Measurements from ENCODE around the gene SDCBP2. TPM values are rescaled to one million over a fixed set of nuclear protein-coding genes. Genes with fewer than 3 reads are reported as not detected.

The SDCBP2 gene
- total and polyA plus RNA-seq, 10 of the 15 experiments (the other 5 are each of a cell fraction or from before 2014, with no cell fraction given) = 0.16 to 2.4 (median 1.1) TPM; not detected in 1

DNA sequence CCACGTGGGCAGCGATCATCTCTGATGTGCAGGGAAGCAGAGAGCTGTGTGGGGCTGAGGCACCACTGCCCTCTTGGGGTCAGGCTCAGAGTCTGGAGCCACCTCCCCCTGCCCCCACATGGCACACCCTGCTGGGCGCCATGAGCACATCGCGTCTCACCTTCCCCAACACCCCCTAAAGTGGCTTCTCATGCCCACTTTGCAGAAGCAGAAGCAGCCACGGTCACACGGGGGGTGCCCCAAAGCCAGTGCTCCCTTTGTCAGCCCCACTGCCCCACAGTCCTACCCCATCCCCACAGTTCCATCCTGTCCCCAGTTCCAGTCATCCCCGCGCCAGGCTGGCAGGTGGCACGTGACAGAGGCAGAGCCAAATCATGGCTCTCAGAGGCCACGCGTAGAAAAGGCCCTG is 19.5 kb downstream of the SDCBP2 start:
- POLR2A ChIA-PET = no interaction called here
- BruUV-seq (replicated peaks) = no TSS peak
- H3K4me2 ChIP-seq (ENCODE audit: control insufficient read depth, insufficient read depth) = no peak overlapping the region
- H3K27ac ChIP-seq (ENCODE audit: control insufficient read depth, insufficient read depth) = no peak overlapping the region
- ATAC-seq = no peak
- SMC1A ChIA-PET (ENCODE audit: uncharacterized antibody, unreplicated experiment) = interaction anchor here (0.6 to 0.9 kb wide), 2 partner anchors 127 to 199 kb away, joined by 3 read pairs; no protein-coding TSS in a partner anchor
- no peaks in the 10 kb centered on the region for H3K27me3 ChIP-seq (replicated peaks in 1 of 2; ENCODE audit: control insufficient read depth in 2 of 2, insufficient read depth in 2 of 2, low read length in 1 of 2)
- in situ Hi-C loops (cut with MboI) = no loop called here
- 78% methylated on average over 12 of the region's 12 CpGs for WGBS (ENCODE audit: insufficient coverage, insufficient replicate concordance, low lambda C conversion rate, missing lambda C conversion rate)
- RAD21 ChIA-PET (ENCODE audit: unreplicated experiment) = no interaction called here
- intact Hi-C loops (cut with micrococcal nuclease; ENCODE audit: unreplicated experiment) = no loop called here
- CTCF ChIA-PET = interaction anchor here (1.0 kb wide), 1 partner anchor 194 kb away, joined by 3 read pairs; no protein-coding TSS in a partner anchor
- H3K9ac ChIP-seq (ENCODE audit: control insufficient read depth, insufficient read depth, low read length) = no peak overlapping the region
- TF ChIP-seq CREM (IDR thresholded peaks at IDR 0.05; ENCODE audit: low read depth) (no peak), LARP7 (IDR thresholded peaks at IDR 0.05) (no peak), NR2C1 (IDR thresholded peaks at IDR 0.05) (no peak), RBBP5 (conservative IDR thresholded peaks at IDR 0.05) (no peak), NFYA (IDR thresholded peaks at IDR 0.05; ENCODE audit: borderline replicate concordance, low read depth, low read length) (no peak), NKRF (conservative IDR thresholded peaks at IDR 0.05) (no peak), TARDBP (IDR thresholded peaks at IDR 0.05; ENCODE audit: borderline replicate concordance) (no peak), ESRRA (IDR thresholded peaks at IDR 0.05; ENCODE audit: low read length) (no peak), SUPT20H (IDR thresholded peaks at IDR 0.05; ENCODE audit: borderline replicate concordance, control insufficient read depth, low read depth, low read length) (no peak), SREBF2 (IDR thresholded peaks at IDR 0.05; ENCODE audit: low read length) (no peak), HSF1 (IDR thresholded peaks at IDR 0.05; ENCODE audit: low read depth, low read length) (no peak), ZZZ3 (IDR thresholded peaks at IDR 0.05; ENCODE audit: control insufficient read depth, insufficient read length, low read depth) (no peak)
- H4K20me1 ChIP-seq (ENCODE audit: control insufficient read depth, insufficient read depth) = no peaks in the 10 kb centered on the region
- no peak overlapping the region for H3K4me3 ChIP-seq
- no peaks in the 10 kb centered on the region for H3K9me3 ChIP-seq (replicated peaks; ENCODE audit: control insufficient read depth, insufficient read depth, low read length)
- no peak overlapping the region for H2AFZ ChIP-seq (ENCODE audit: control insufficient read depth, low read depth, low read length)
- H3K4me1 ChIP-seq (ENCODE audit: control insufficient read depth, insufficient read depth, low read length) = no peaks in the 10 kb centered on the region
- no peak for DNase-seq (ENCODE audit: low read depth, low spot score)
- H3K79me2 ChIP-seq (ENCODE audit: control insufficient read depth, insufficient read depth, low read length) = no peaks in the 10 kb centered on the region
- no peaks in the 10 kb centered on the region for H3K36me3 ChIP-seq (ENCODE audit: control insufficient read depth in 2 of 2, insufficient read depth in 2 of 2, low read length in 1 of 2)
- FAIRE-seq = no peak

Data from GM12878 (cell line).